Measurements from ENCODE around the gene MSL3B.

Gene MSL3B

DNA sequence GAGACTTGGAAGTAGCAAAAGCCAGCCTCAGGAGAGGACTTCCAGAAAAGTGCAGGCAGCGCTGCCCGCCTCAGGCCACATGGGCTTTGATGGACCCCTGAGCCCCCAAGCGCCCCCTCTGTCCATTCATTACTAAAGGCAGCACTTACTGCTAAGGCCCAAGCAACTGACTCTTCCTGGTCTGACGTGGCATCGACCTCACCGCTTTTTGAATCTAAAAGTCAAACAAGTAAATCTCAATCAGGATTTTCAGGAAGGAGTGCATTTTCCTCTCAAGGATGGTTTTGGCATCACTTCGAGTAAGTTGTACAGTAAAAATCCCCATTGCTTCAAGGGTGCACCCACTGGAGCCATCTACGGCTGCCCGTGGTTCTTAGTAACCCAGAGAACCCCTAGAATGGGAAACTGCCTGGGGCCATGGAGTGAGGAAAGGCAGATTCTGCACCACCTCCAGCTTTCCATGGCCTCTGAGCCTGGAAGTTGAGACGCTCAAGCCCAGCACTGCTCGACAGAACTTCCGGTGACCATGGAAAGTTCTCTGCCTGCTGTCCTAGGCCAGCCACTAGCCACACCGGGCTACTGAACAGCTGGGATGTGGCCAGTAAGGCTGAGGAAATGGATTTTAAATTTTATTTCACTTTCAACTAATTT lies 20.8 kb downstream of the MSL3B start:
- no peaks in the 10 kb centered on the region for H3K36me3 ChIP-seq
- no peak overlapping the region for H3K4me3 ChIP-seq
- H3K27me3 ChIP-seq: peaks cover 0 to 12% (median 0%) of the 10 kb centered on the region in 3 donors
- no peaks in the 10 kb centered on the region for H3K4me1 ChIP-seq
- WGBS, 2 donors: 98% methylated on average over 13 of the region's 13 CpGs
- intact Hi-C loops (cut with DNase I): no loop called here
- peak; percentile 54 for DNase-seq
- H3K27ac ChIP-seq: no peak overlapping the region
- no peaks in the 10 kb centered on the region for H3K9me3 ChIP-seq
- TF ChIP-seq POLR2A (IDR thresholded peaks at IDR 0.05): no peak

DNA sequence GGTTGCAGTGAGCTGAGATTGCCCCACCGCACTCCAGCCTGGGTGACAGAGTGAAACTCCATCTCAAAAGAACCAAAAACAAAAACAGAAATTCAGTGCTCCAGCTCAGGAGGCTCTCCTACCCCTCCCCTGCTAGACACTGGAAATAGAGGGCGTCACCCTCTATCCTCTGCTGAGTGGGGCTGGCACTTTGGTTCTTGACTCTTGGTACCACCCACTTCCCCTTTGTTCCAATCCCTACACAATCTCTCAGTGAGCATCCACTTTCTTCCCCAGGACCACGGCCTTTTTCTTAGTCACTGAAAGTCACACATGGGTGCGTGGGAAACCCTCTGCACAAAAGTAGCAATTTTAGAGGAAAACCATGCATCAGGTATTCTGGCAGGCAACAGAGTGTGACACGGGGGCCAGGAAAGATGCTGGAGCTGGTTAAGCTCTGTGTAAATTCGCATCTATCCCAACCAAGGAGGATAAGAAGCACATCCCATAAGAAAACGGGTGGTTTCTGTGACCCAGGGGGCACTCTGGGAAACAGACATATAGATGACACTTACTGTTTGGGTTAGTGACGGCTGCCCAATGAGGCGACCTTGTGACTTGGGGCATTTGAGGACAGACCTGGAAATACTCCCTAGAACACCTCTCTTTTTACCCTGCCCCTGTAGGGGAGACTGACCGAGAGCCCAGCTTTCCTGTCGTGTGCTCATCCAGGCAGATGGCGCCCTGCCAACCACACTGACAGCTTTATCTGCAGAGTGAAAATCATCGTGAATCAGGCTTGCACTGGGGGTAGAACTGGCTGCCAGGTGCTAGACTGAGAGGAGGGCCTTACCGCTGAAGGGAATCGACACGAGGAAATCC lies 21.6 kb downstream of the MSL3B start:
- Histone ChIP-seq H3K4me3 (no peak overlapping the region), H3K4me1 (no peaks in the 10 kb centered on the region), H3K27me3 (peaks cover 0 to 8% (median 0%) of the 10 kb centered on the region in 3 donors), H3K9me3 (no peaks in the 10 kb centered on the region), H3K27ac (no peak overlapping the region), H3K36me3 (no peaks in the 10 kb centered on the region)
- no peak for DNase-seq
- 87 to 95% methylated on average over 16 of the region's 16 CpGs for WGBS, 2 donors
- intact Hi-C loops (cut with DNase I): no loop called here
- TF ChIP-seq POLR2A (IDR thresholded peaks at IDR 0.05) (no peak), EP300 (IDR thresholded peaks at IDR 0.05) (no peak), POLR2AphosphoS5 (IDR thresholded peaks at IDR 0.05) (no peak)
- TF ChIP-seq, protein P1, sequence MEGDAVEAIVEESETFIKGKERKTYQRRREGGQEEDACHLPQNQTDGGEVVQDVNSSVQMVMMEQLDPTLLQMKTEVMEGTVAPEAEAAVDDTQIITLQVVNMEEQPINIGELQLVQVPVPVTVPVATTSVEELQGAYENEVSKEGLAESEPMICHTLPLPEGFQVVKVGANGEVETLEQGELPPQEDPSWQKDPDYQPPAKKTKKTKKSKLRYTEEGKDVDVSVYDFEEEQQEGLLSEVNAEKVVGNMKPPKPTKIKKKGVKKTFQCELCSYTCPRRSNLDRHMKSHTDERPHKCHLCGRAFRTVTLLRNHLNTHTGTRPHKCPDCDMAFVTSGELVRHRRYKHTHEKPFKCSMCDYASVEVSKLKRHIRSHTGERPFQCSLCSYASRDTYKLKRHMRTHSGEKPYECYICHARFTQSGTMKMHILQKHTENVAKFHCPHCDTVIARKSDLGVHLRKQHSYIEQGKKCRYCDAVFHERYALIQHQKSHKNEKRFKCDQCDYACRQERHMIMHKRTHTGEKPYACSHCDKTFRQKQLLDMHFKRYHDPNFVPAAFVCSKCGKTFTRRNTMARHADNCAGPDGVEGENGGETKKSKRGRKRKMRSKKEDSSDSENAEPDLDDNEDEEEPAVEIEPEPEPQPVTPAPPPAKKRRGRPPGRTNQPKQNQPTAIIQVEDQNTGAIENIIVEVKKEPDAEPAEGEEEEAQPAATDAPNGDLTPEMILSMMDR (IDR thresholded peaks at IDR 0.05): no peak

DNA sequence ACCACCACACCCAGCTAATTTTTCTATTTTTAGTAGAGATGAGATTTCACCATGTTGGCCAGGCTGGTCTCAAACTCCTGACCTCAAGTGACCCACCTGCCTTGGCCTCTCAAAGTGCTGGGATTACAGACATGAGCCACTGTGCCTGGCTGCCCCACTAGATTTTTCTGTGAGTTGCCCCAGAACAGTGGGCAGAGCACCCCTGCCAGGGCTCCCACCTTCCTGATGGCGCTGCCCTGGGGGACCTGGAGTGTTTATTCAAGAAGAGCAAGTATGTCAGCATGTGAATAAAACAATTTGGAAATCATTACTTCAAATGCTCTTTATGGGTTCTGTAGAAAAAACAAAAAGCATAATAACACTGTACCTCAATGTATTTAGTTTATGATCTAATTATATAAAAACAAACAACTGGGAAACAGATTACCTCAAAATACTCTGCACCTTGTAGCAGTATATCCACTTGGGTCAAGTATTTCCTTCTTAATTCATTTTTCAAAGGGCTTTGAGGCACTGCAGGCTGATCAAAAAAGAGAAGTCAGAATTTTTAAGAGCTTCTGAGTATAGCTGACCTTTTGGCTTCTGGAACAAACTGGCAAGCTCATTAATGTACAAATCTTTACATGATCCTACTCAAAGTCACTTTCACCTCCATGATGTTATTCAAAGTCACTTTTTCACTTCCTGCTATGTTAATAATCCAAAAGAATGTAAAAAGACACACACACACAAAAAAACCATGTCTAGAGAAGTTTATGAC lies 22.7 kb downstream of the MSL3B start:
- no peak overlapping the region for H3K27ac ChIP-seq
- H3K9me3 ChIP-seq: no peaks in the 10 kb centered on the region
- H3K27me3 ChIP-seq: no peaks in the 10 kb centered on the region
- intact Hi-C loops (cut with DNase I): no loop called here
- no peak overlapping the region for H3K4me3 ChIP-seq
- DNase-seq: no peak
- TF ChIP-seq POLR2AphosphoS5 (IDR thresholded peaks at IDR 0.05) (no peak), EP300 (IDR thresholded peaks at IDR 0.05) (no peak)
- TF ChIP-seq, protein P1 (IDR thresholded peaks at IDR 0.05): no peak
- 97 to 99% methylated on average over 1 of the region's 1 CpG for WGBS, 2 donors
- H3K36me3 ChIP-seq: no peaks in the 10 kb centered on the region
- H3K4me1 ChIP-seq: no peaks in the 10 kb centered on the region

DNA sequence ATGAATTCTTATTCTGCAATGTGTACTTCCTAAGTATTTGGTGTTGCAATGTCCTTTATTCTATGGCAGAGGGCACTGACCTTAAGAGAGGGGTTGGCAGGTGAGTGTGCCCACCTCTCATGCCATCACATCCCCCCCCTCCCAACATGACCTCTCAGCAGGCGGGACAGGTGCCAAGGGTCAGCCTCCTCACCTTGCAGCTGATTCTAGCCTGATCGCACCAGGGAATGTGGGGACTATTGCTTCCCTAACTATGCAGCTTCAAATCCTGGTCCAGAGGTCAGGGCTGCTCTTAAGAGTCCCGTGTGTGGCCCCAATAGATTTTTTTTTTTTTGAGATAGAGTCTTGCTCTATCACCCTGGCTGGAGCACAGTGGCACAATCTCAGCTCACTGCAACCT lies 23.4 kb downstream of the MSL3B start:
- H3K36me3 ChIP-seq: no peaks in the 10 kb centered on the region
- TF ChIP-seq POLR2A (IDR thresholded peaks at IDR 0.05): no peak
- intact Hi-C loops (cut with DNase I): no loop called here
- no peak overlapping the region for H3K4me3 ChIP-seq
- no peaks in the 10 kb centered on the region for H3K4me1 ChIP-seq
- H3K9me3 ChIP-seq: no peaks in the 10 kb centered on the region
- WGBS, 2 donors: 87 to 96% methylated on average over 3 of the region's 3 CpGs
- no peak for DNase-seq
- H3K27me3 ChIP-seq: no peaks in the 10 kb centered on the region
- H3K27ac ChIP-seq: no peak overlapping the region

DNA sequence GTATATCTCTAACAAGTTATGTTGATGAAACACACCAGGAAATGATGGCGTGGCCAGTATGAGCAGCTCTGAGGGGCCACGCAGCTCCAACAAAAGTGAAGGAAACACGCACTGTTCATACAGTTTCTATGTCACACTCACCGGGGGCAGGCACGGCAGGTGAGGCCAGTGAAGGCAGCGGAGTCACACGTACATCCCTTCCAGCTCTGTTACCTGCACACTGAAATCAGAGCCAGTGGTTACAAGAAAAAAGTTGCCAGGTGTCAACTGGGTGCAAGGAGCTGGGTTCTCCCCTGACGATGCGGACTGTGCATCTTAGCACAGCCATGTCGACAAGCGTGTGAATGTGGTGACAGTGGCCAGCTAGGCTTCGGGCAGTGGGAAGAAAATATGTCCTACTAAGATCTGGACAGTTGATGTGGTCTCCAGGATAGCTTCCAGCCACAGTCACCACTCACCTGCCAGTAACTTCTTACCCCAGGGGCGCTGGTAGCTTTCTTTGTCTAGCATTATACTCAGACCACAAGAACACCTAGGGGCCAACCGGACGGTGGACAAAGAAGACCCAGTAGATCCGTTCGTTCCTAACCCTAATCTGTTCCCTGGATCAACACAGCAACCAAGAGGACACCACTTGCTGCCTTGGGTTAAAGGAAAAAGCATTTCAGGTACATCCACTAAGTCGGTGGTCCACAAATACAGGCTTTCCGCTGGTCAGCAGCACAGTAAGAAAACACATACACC lies 23.9 kb downstream of the MSL3B start:
- DNase-seq: peak; percentile 30
- 95% methylated on average over 19 of the region's 19 CpGs for WGBS, 2 donors
- no peak overlapping the region for H3K27ac ChIP-seq
- H3K4me1 ChIP-seq: no peaks in the 10 kb centered on the region
- no peaks in the 10 kb centered on the region for H3K9me3 ChIP-seq
- H3K27me3 ChIP-seq: no peaks in the 10 kb centered on the region
- H3K36me3 ChIP-seq: no peaks in the 10 kb centered on the region
- intact Hi-C loops (cut with DNase I): no loop called here
- TF ChIP-seq EP300 (IDR thresholded peaks at IDR 0.05) (no peak), POLR2A (IDR thresholded peaks at IDR 0.05) (no peak), POLR2AphosphoS5 (IDR thresholded peaks at IDR 0.05) (no peak)
- TF ChIP-seq, protein P1 (IDR thresholded peaks at IDR 0.05): no peak
- H3K4me3 ChIP-seq: no peak overlapping the region
